Hepatocyte (in vitro differentiated cells): ENCODE results near the gene IRAK1.

Source experiments
- CTCF ChIP-seq: fragments of 200-600 bp; sonication (generic); IDR thresholded peaks from 2 replicates; pipeline ENCODE4 v1.5.1; 2016; ENCODE audit warnings: antibody characterized with exemption, mild to moderate bottlenecking; ENCODE audit not compliant: poor library complexity
- EZH2 ChIP-seq: fragments of 200-600 bp; sonication (generic); IDR thresholded peaks from 2 replicates; pipeline ENCODE4 v1.6.1; 2016; ENCODE audit warnings: antibody characterized with exemption, mild to moderate bottlenecking, borderline replicate concordance

GRCh38 chrX:154040307-154040756 is 20.6 kb upstream of the IRAK1 start:
- no peak for TF ChIP-seq CTCF
- TF ChIP-seq EZH2: no peak
